ENCODE measurements around the gene LIPE.

LIPE gene

DNA sequence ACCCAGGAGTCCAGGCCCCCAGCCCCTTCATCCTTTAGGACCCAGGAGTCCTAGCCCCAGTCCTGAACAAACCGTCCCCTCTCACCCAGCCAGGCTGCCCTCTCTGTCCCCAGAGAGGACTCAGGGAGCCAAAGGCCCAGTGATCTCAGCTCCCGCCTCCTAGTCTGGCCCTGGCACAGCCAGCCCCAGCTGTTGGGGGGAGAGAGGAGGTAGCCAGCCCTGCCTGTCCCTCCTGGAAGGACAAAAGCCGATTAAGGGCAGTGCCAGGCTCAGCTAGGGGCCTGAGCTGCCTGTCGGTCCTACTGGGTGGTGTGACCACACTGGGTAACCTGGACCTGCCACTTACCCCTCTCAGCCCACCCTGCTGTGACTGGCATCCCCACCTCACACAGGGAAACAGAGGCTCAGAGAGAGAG is 14.5 kb downstream of the LIPE start:
- no peak for DNase-seq (ENCODE audit: low read depth)

DNA sequence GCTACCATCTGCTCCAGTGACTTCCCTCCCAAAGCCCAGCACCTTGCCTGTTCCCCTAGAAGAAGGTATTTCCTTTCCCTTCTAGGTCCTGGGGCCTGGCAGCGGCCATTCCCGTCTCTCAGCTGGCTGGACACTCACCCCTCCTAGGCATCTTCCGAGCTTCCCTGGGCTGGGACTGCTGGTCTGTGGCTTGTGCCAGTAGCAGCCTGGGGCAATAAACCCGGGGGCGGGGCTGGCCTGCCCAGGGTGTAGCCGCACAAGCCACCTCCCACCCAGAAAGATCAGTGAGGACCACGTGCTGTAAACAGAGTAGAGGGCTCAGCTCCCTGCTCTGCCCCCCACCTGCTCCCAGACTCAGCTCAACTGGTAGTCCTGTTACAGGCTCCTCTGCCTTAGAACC is 15.0 kb downstream of the LIPE start:
- DNase-seq (ENCODE audit: low read depth) = no peak

DNA sequence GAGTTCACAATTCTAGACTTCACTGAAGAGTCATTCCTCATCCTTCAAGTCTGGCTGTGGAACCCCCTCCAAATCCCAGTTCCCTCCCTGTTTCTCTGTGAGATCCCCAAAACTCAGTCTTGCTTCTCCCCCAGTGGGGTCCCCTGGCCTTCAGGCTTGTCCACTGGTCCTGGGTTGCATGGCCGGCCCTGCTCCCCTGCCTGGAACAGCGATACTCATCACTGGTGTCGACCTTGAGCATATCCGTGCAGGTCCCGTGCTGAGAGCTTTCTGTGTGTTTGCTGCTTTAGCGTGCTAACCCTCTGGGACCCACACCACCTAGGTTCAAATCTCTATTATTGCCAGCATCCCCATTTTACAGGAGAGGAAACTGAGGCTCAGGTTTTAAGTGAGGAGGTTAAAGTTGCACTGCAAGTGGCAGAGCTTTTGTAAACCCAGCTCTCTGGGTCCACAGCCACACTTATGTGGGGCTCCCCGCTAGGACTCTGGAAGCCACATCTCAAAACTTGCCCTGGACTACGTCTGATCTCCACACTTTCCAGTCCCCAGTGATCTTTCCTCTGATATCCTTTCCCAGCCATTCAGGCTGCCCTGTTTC is 15.5 kb downstream of the LIPE start:
- no peak for DNase-seq (ENCODE audit: low read depth)

- DNase-seq (ENCODE audit: low read depth) = no peak
Observed at GRCh38 chr19:42410371-42410770, 16.8 kb downstream of the LIPE start.

GRCh38 chr19:42409477-42409876 is 17.7 kb downstream of the LIPE start:
- no peak for DNase-seq (ENCODE audit: low read depth)

DNA sequence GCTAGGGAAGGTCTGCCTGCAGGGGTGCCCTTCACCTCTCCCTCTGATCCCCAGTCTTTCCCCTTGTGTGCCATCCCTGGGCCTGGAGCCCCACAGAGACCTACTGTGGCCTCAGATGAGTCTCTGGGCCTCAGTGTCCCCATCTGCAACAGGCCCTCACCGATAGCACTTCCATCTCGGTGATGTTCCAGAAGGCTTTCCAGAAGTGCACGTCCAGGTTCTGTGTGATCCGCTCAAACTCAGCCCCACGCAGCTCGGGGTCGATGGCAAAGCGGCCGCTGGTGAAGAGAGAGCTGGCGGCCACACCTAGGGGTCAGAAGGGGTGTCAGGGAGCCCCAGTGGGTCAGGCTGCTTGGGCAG is 19.4 kb downstream of the LIPE start:
- no peak for DNase-seq (ENCODE audit: low read depth)

GRCh38 chr19:42407085-42407815 is 19.9 kb downstream of the LIPE start:
- no peak for DNase-seq (ENCODE audit: low read depth)

GRCh38 chr19:42406111-42406510 is 21.1 kb downstream of the LIPE start:
- DNase-seq (ENCODE audit: low read depth) = no peak

DNA sequence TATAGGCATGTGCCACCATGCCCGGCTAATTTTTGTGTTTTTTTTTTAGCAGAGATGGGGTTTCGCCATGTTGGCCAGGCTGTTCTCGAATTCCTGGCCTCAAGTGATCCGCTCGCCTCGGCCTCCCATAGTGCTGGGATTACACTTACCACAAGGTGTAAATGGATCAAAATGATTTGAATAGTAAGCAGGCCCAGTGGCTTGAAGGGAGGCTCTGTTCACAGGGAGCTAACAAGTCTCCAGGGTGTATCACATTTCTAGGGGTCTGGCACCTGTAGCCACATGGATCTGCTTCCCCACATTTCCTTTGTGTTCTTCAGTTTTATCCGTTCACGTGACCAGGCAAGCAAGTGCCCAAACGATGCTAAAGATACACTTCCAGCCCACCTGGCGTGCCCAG is 23.6 kb downstream of the LIPE start:
- DNase-seq (ENCODE audit: low read depth) = no peak

DNA sequence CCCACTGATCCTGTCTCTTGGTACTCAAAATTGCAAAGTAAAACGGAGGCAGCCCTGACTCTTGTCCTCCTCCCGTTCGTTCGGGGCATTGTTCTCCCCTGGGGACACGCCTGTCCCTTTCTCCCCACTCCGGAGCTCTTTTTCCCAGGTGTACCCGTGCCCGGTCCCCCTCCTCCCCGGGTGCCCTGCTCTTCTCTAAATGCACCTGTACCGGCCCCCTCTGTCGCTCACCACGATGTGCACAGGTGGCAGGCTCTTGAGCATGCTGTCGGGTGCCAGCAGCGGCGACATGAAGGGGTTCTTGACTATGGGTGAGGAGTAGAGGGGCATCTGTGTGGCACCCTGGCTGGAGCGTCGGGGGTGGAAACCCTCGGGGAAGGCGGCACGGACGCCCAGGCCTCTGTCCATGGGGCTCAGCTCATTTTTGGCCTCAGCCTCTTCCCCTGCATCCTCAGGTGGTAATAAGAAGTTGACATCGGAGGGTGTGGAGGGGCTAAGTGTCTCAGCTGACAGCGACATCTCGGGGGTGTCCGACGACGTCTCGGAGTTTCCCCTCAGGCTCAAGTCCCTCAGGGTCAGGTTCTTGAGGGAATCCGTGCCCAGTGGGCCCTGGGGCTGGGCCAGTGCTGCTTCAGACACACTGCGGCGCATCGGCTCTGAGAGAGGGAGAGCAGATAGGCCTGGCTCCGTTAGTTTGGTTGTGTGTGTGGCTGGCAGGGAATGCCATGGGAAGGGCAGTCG is 24.6 kb downstream of the LIPE start:
- no peak for DNase-seq (ENCODE audit: low read depth)

DNA sequence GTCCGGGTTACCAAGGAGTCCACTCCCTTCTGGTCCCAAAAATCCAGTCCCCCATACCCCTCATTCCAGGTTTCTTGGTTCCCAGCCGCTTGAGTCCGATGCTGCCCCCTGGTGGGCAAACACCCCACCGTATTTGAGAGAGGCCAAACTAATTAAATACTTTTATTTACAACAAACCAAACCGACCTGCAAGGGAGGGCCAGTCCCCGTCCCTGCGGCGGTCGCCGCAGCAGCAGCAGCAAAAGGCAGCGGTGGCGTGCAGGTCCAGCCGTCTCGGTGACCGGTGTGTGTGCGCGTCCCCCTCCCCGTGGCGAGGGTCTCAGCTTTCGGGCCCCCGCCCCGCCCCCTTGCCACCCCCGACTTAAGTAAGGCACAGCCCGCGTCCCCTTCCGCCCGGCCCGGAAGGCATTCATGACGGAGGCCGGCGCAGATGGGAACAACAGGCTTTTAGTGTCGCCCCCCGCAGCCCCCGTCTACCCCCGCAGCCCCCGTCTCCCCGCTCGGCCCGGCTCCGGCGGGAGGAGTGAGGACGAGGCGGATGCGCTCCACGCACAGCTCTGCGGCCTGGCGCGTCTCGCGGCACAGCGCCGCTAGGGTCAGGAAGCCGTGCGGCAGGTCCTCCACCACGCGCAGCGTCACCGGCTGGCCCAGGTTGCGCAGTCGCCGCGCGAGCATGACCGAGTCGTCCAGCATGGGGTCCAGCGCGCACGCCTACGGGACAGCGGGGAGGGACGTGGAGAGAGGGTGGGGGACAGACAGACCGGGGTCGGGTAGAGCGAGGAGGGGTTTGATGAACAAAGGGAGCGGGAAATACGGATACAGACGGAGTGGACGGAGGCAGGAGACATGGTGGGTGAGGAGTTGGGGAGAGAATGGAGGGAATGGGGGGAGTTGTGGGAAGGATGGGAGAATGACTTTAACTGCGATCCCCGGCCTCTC is 25.6 kb downstream of the LIPE start:
- no peak for DNase-seq (ENCODE audit: low read depth)

DNA sequence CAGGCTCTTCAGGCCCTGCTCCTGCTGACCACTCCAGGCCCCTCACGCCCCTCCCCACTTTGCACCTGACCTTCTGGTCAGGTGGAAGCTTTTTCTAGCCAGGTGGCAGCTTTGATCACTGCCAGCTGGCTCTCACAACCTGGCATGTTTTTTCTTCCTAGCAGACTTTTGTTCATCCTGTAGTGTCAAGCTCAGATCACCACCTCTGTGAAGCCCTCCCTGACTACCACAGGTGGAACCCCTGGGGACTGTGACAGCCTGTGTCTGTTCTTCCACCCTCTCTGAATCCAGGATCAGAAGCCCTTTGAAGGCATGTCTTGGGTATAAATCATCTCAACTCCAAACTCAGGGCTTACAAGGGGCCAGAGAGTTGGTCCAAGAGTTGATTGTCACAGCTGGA is 26.8 kb downstream of the LIPE start:
- DNase-seq (ENCODE audit: low read depth) = no peak

DNA sequence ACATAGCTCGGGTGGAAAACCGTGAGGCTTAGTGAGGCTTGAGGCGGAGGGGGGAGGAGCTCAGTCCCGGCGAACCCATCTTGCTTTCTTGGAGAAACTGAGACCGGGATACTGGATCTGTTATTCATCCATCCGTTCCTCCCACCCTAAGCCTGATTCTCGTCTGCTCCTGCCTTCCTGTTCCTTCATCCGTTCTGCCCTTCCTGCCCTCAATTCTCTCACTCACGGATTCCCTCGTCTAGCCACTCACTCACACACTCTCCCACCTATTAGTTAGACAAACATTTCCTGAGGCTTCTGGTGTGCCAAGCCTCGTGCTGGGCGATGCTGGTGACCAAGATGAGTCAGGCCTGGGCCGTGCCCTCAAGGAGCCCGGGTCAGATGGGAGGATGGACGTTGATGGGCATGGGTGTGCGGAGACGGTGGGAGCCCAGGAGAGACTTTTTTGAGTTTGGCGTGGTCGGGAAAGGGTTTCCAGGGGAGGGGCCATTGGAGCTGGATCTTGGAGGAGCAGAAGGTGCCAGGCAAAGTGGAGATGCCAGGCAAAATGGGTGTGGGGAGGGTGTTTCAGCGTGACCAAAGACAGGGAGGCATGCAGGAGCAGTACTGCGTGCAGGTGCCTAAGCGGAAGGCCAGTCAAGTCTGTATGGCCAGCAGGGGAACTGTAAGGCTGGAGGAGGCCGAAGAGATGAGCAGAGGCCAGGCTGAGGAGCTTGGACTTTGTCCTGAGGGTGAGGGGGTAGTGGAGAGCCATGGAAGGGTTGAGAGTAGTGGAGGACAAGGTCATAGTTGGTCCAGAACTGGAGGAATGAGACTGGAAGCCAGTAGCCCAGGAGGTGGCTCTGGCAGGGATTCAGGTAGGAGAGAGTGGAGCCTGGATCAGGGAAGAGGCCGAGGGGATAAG is 29.7 kb downstream of the LIPE start:
- no peak for DNase-seq (ENCODE audit: low read depth)

- DNase-seq (ENCODE audit: low read depth) = peak; percentile 99
Observed at GRCh38 chr19:42396381-42397262, 30.6 kb downstream of the LIPE start.

DNA sequence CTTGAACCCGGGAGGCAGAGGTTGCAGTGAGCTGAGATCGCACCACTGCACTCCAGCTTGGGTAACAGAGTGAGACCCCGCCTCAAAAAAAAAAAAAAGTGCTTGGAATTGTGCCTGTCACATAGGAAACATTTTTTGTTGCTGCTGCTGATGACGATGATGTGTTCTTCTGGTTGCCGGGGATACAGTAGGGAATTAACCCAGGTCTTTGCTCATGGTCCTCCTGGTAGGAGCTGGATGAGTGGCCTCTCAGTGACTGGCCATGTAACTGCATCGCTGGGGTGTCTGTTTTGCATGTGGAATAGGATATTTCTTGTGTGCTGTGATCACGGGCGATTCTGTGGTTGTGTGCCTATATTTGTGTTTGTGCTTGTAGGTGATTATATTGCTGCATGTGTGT is 32.4 kb downstream of the LIPE start:
- no peak for DNase-seq (ENCODE audit: low read depth)

- no peak for DNase-seq (ENCODE audit: low read depth)
Observed at GRCh38 chr19:42392165-42392564, 35.0 kb downstream of the LIPE start.

- DNase-seq (ENCODE audit: low read depth) = no peak
Observed at GRCh38 chr19:42389899-42390298, 37.3 kb downstream of the LIPE start, which contains the start of gene CNFN. CNFN (minus strand) TSS chr19:42390297; CDS start chr19:42389037, 1,260 bp downstream.

DNA sequence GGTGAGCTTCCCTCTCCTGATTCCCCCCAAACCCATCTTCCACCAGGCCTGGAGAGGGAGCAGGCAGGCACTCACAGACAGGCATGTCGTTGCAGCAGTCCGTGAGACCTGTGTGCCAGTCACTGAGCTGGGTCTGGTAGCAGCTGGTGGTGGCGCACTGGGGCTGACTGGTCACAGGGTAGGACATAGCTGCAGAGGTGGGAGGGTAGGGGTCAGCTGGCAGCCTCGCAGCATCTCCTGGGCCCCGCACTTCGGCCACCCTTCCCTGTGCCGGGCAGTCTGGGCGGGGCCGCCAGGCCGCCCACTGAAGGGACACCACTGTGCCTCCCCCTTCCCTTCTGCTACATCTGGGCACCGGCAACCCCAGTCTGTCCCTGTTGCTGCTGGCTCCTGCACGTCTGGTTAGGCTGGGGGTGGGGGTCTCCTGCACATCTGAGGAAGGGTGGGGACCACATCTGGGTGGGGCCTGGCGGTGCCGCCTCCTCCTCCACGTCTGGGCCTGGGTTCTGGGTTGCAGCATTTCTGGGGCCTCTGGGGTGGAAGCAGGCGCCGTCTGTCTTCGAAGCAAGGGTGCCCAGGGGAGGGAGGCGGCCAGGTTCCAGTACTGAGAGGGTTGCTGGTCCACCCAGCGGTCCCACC is 38.2 kb downstream of the LIPE start:
- DNase-seq (ENCODE audit: low read depth) = no peak

- DNase-seq (ENCODE audit: low read depth) = peak; percentile 17
Observed at GRCh38 chr19:42386974-42387707, 40.0 kb downstream of the LIPE start.

All from GM04504 (cell line).